ENCODE data around the gene ADGRA3. TPM values are rescaled to one million over a fixed set of nuclear protein-coding genes. Genes with fewer than 3 reads are reported as not detected.

ADGRA3 gene
- total and polyA plus RNA-seq, 7 donors, result 7.4 to 32.1 (median 19.0) TPM

DNA sequence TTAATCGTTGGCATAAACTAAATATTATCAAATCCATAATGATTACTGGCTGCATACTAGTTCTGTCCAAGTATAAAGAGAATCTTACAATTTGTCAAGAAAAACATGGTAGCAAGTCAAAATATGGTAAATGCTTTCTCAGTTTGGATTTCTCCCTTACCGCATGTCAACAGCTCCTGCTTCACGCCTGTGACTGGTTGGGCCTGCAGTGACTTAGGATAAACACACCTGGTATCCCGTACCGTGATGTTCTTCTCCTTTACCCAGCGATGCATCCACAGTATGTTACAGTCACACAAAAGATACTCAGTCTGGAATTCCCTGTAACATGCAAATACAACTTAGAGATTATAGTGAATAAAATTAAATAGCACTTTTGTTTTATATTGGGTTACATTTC is 71.1 kb downstream of the ADGRA3 start:
- ATAC-seq, result no peak
- no peaks in the 10 kb centered on the region for H3K9me3 ChIP-seq
- H3K36me3 ChIP-seq (ENCODE audit: insufficient read depth in 1 of 2, low read depth in 1 of 2), result peaks cover 7 to 58% of the 10 kb centered on the region in 2 donors
- WGBS, 3 donors, result 93 to 96% (median 96%) methylated on average over 6 of the region's 6 CpGs
- TF ChIP-seq, protein P1, sequence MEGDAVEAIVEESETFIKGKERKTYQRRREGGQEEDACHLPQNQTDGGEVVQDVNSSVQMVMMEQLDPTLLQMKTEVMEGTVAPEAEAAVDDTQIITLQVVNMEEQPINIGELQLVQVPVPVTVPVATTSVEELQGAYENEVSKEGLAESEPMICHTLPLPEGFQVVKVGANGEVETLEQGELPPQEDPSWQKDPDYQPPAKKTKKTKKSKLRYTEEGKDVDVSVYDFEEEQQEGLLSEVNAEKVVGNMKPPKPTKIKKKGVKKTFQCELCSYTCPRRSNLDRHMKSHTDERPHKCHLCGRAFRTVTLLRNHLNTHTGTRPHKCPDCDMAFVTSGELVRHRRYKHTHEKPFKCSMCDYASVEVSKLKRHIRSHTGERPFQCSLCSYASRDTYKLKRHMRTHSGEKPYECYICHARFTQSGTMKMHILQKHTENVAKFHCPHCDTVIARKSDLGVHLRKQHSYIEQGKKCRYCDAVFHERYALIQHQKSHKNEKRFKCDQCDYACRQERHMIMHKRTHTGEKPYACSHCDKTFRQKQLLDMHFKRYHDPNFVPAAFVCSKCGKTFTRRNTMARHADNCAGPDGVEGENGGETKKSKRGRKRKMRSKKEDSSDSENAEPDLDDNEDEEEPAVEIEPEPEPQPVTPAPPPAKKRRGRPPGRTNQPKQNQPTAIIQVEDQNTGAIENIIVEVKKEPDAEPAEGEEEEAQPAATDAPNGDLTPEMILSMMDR (IDR thresholded peaks at IDR 0.05), result no peak
- H3K4me1 ChIP-seq, result no peaks in the 10 kb centered on the region
- H3K4me3 ChIP-seq, result no peak overlapping the region
- no peak for DNase-seq
- H3K27ac ChIP-seq, result no peak overlapping the region
- no peaks in the 10 kb centered on the region for H3K27me3 ChIP-seq (ENCODE audit: insufficient read depth in 3 of 3, low read length in 2 of 3)
- intact Hi-C loops (cut with DNase I), result no loop called here

DNA sequence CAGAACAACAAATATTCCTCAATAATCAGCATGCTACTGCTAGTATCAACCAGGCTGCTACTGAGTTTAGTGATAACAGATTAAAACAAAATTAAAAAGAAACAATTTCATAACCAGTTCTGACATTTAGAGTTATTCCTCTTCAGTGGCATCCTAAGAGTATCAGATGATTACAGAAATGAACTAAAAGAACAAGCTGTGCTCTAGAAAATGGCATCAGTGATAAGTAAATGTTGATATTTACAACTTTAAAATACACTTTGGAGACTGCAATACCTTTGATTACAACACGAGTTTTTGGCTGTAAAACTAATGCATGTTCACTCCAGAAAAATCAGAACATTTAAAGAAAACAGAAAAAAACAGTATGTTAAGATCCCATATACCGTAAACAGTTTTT is 72.9 kb downstream of the ADGRA3 start:
- ATAC-seq, result no peak
- intact Hi-C loops (cut with DNase I), result no loop called here
- TF ChIP-seq, protein P1 (IDR thresholded peaks at IDR 0.05), result no peak
- Histone ChIP-seq H3K27me3 (ENCODE audit: insufficient read depth in 3 of 3, low read length in 2 of 3) (no peaks in the 10 kb centered on the region), H3K36me3 (ENCODE audit: insufficient read depth in 1 of 2, low read depth in 1 of 2) (peaks cover 2 to 53% of the 10 kb centered on the region in 2 donors), H3K4me1 (no peaks in the 10 kb centered on the region), H3K4me3 (no peak overlapping the region), H3K27ac (no peak overlapping the region), H3K9me3 (no peaks in the 10 kb centered on the region)
- no peak for DNase-seq
- WGBS, 3 donors, result 76 to 88% (median 79%) methylated on average over 2 of the region's 2 CpGs

DNA sequence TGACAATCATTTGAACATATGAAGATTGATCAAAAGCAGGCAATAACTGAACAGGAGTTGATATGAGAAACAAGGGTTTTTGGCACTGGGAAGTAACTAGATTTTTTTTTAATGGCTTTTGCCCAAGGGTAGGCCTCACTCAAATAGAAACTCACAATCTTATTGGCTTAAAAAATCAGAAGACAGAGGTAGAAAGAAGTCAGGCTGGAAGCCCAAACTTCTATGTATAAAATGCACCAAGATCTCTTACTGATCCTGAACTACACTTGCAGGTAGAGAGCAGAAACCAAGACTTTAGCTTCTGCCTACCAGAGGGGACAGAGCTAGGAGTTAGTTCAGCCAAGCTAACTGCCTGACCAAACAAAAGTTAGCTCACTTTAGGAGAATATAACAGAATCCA is 74.9 kb downstream of the ADGRA3 start:
- no peaks in the 10 kb centered on the region for H3K4me1 ChIP-seq
- H3K4me3 ChIP-seq, result no peak overlapping the region
- H3K27me3 ChIP-seq (ENCODE audit: insufficient read depth in 3 of 3, low read length in 2 of 3), result no peaks in the 10 kb centered on the region
- intact Hi-C loops (cut with DNase I), result no loop called here
- no peak for ATAC-seq
- no peak overlapping the region for H3K27ac ChIP-seq
- no peaks in the 10 kb centered on the region for H3K9me3 ChIP-seq
- TF ChIP-seq, protein P1 (IDR thresholded peaks at IDR 0.05), result no peak
- H3K36me3 ChIP-seq (ENCODE audit: insufficient read depth in 1 of 2, low read depth in 1 of 2), result peaks cover 0 to 44% of the 10 kb centered on the region in 2 donors
- no peak for DNase-seq

DNA sequence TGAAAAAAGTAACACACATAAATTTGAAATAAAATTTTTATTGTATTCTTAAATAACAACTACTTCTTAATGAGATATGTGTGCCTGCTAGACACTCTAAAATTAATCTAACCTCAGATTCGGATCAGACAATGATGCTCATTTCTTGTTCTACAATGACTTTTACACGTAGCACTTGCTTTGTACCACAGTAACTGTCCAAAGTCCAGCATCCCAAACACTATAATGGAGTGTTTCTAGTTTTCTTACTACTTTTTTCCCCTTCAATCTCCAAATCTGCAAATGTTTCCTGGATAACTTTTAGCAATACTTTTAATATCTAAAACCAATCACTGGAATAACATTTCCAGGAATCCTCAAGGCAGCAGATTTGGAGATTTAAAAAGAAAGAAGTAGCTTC is 75.9 kb downstream of the ADGRA3 start:
- Histone ChIP-seq H3K9me3 (no peaks in the 10 kb centered on the region), H3K36me3 (ENCODE audit: insufficient read depth in 1 of 2, low read depth in 1 of 2) (peaks cover 0 to 37% of the 10 kb centered on the region in 2 donors), H3K27ac (no peak overlapping the region), H3K4me3 (no peak overlapping the region), H3K4me1 (no peaks in the 10 kb centered on the region), H3K27me3 (ENCODE audit: insufficient read depth in 3 of 3, low read length in 2 of 3) (no peaks in the 10 kb centered on the region)
- intact Hi-C loops (cut with DNase I), result no loop called here
- WGBS, 3 donors, result 92 to 96% (median 96%) methylated on average over 2 of the region's 2 CpGs
- ATAC-seq, result no peak
- TF ChIP-seq, protein P1 (IDR thresholded peaks at IDR 0.05), result no peak
- DNase-seq, result no peak

DNA sequence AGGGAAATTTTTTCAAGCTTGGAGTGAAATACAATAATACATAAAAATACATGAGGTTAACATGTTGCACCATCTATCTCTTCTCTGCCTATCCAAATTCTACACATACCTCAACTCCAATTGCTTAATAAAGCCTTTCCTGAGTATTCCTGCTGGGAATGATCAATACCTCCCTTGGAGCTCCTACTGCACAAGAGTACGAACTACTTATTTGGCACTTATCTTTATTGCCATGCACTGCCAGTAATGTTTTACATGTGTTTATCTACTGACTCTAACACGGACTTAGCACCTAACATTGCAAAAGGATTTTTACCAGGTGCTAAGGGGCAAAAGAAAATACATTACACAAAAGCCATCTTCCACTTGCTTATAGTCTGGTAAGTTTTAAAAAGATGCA is 80.2 kb downstream of the ADGRA3 start:
- DNase-seq (no peak), ATAC-seq (no peak)
- H3K9me3 ChIP-seq, result no peaks in the 10 kb centered on the region
- no peaks in the 10 kb centered on the region for H3K27me3 ChIP-seq (ENCODE audit: insufficient read depth in 3 of 3, low read length in 2 of 3)
- intact Hi-C loops (cut with DNase I), result no loop called here
- WGBS, 3 donors, result 62 to 67% (median 65%) methylated on average over 2 of the region's 2 CpGs
- H3K36me3 ChIP-seq (ENCODE audit: insufficient read depth in 1 of 2, low read depth in 1 of 2), result peaks cover 0 to 9% of the 10 kb centered on the region in 2 donors
- H3K27ac ChIP-seq, result no peak overlapping the region
- TF ChIP-seq, protein P1 (IDR thresholded peaks at IDR 0.05), result no peak
- H3K4me3 ChIP-seq, result no peak overlapping the region
- H3K4me1 ChIP-seq, result no peaks in the 10 kb centered on the region

All from psoas muscle (tissue), 8 donors.